ENCODE results near the gene CARD14.
"Not testable (repeated sequence)": the region's sequence is repeated elsewhere in the genome, so short reads cannot be mapped to it uniquely, and the experiment has no call there.

Gene CARD14

GRCh38 chr17:80183581-80184422 is 14.0 kb downstream of the CARD14 start:
- DNase-seq (ENCODE audit: low read depth, low spot score), result no peak

- no peak for DNase-seq (ENCODE audit: low read depth, low spot score)
These were observed 14.5 kb downstream of the CARD14 start for GRCh38 chr17:80184423-80184714.

- no peak for DNase-seq (ENCODE audit: low read depth, low spot score)
These were observed 16.1 kb downstream of the CARD14 start for GRCh38 chr17:80185968-80186367.

GRCh38 chr17:80187090-80187489 is 17.3 kb downstream of the CARD14 start:
- no peak for DNase-seq (ENCODE audit: low read depth, low spot score)

GRCh38 chr17:80187515-80187941 is 17.7 kb downstream of the CARD14 start:
- no peak for DNase-seq (ENCODE audit: low read depth, low spot score)

GRCh38 chr17:80189611-80190010 is 19.8 kb downstream of the CARD14 start:
- no peak for DNase-seq (ENCODE audit: low read depth, low spot score)

- DNase-seq (ENCODE audit: low read depth, low spot score), result no peak
These were observed 20.9 kb downstream of the CARD14 start for GRCh38 chr17:80190716-80191115.

GRCh38 chr17:80191192-80191591 is 21.4 kb downstream of the CARD14 start:
- DNase-seq (ENCODE audit: low read depth, low spot score), result no peak

- no peak for DNase-seq (ENCODE audit: low read depth, low spot score)
These were observed 22.2 kb downstream of the CARD14 start for GRCh38 chr17:80191865-80192661.

- no peak for DNase-seq (ENCODE audit: low read depth, low spot score)
These were observed 25.3 kb downstream of the CARD14 start for GRCh38 chr17:80195141-80195540.

GRCh38 chr17:80195671-80196529 is 26.1 kb downstream of the CARD14 start:
- no peak for DNase-seq (ENCODE audit: low read depth, low spot score)

GRCh38 chr17:80196652-80197051 is 26.8 kb downstream of the CARD14 start:
- no peak for DNase-seq (ENCODE audit: low read depth, low spot score)

GRCh38 chr17:80198144-80198661 is 28.4 kb downstream of the CARD14 start:
- no peak for DNase-seq (ENCODE audit: low read depth, low spot score)

- DNase-seq (ENCODE audit: low read depth, low spot score), result not testable (repeated sequence)
These were observed 29.5 kb downstream of the CARD14 start for GRCh38 chr17:80199295-80199694.

- no peak for DNase-seq (ENCODE audit: low read depth, low spot score)
These were observed 31.6 kb downstream of the CARD14 start for GRCh38 chr17:80201446-80201845.

GRCh38 chr17:80202197-80202596 is 32.4 kb downstream of the CARD14 start:
- no peak for DNase-seq (ENCODE audit: low read depth, low spot score)

- DNase-seq (ENCODE audit: low read depth, low spot score), result no peak
These were observed 33.7 kb downstream of the CARD14 start for GRCh38 chr17:80203471-80203963.

GRCh38 chr17:80204626-80205468 is 35.0 kb downstream of the CARD14 start:
- DNase-seq (ENCODE audit: low read depth, low spot score), result no peak

- no peak for DNase-seq (ENCODE audit: low read depth, low spot score)
These were observed 36.0 kb downstream of the CARD14 start for GRCh38 chr17:80205811-80206210.

GRCh38 chr17:80208050-80208449 is 38.2 kb downstream of the CARD14 start:
- no peak for DNase-seq (ENCODE audit: low read depth, low spot score)

- no peak for DNase-seq (ENCODE audit: low read depth, low spot score)
These were observed 39.9 kb downstream of the CARD14 start for GRCh38 chr17:80209765-80210164.

Measured in smooth muscle cell of the brain vasculature (primary cell).